OCI-M2 (cell line): ENCODE results near the gene ANO3.
"Not testable (repeated sequence)": the region's sequence is repeated elsewhere in the genome, so short reads cannot be mapped to it uniquely, and the experiment has no call there.

Experiments used
- DNase-seq: peaks from one replicate; lab custom pipeline; 2025; ENCODE audit not compliant: unreplicated experiment; lab: John Stamatoyannopoulos, UW

The ANO3 gene

DNA sequence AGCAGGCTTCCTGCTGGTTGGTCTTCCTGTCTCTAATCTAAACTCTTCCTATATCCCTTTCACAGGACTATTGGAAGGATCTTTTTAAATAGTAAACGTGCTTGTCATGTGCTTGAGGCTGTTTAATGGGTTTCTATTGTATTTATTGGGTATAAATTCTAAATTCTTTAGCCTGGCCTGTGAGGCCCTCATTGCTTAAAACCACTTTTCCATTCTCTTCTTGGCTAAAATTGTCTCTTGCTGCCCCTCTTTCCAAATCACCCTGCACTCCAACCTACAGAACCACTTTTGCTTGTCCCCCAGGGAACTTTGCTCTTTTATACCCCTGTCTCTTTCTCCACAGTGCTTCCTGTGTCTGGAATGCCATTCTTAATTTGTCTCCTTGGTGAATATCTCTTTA lies 286.5 kb downstream of the ANO3 start:
- no peak for DNase-seq

DNA sequence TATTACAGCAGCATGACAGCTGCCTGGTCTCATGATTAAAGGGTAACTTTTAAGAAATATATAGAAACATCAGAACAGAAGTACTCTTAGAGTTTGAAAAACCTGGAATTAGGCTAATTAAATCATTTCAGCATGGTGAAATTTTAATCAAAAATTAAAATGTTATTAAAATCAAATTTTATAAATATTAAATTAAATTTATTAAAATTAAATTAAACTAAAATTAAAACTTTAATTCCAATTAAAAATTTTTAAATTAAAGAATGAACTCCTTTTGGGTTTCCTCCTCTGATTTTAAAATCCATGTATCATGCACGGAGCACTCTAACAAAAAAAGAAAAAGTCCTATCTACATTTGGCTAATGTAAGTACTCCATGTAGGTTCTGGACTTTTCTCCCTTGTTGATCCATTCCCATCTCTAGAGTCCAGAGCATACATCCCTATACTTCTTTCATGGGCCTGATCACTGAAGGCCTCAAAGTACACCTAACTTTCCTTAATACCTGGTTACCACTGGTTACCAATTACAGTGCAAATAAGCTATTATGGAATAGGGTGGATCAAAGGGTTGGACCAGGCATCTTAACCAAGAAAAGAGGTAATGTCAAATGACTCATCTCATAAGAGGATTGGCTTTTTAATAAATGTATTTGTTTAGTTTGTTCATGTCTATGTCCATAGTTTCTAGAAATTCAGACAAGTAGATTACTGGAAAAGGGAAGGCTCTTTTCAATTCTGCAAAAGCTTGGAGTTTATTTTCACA lies 288.5 kb downstream of the ANO3 start:
- DNase-seq: no peak

DNA sequence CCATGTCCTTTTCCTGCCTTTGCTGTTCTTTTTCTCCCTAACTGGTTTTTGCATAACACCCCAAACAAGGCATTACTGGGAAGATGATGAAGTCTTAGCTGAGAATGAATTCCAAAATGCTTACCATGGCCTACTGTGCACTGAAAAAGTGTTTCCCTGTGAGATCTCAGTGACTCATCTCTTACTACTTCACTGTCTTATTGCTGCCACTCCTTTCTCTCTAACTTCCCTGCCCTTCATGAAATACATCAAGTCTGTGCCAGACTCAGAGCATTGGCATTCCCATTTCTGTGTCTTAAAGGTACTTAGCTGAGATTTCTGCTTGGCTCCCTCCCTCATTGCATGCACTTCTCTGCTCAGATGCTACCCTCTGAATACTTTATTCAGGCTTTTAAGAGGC lies 289.2 kb downstream of the ANO3 start:
- DNase-seq: no peak

DNA sequence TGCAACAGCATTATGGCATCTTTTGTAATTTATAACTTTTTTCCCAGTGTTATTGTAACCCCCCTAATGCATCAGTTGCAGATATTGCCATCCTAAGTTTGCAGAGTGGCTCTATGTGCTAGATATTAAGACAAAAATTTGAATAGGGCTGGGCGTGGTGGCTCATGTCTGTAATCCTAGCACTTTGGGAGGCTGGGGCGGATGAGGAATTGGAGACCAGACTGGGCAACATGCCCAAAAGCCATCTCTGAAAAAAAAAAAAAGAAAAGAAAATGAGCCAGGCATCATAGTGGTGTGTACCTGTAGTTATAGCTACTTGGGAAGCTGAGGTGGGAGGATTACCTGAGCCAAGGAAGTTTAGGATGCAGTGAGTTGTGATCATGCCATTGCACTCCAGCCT lies 290.3 kb downstream of the ANO3 start:
- DNase-seq: no peak

DNA sequence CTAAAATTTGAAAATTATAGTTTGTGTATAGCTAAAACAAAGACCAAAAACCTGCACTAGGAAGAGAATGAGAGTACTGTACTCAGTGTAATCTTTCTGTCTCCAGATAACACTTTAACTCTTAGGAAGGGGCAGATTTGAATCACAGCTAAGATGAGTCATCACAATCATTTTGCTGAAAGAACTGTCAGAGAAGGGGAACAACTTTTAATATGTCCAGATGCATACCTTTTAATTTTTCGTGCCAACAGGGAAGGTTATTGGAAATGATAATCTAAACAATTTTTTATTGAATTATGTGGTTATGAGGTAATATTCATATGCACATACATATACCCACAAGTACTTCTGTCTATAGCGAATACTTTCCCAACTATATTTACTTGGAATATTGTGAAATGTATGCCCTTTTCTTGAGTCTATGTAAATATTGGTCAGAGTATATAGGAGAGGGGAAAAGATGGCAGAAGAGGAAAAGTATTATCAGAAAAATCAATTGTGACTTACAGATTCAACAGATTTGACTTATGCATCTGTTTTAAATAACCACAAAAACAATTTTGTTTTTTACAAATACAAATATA lies 291.2 kb downstream of the ANO3 start:
- no peak for DNase-seq

- no peak for DNase-seq
Observed at GRCh38 chr11:26626346-26626745, 294.4 kb downstream of the ANO3 start.

- DNase-seq: no peak
Observed at GRCh38 chr11:26632691-26633159, 300.8 kb downstream of the ANO3 start.

- DNase-seq: not testable (repeated sequence)
Observed at GRCh38 chr11:26643314-26643713, 311.4 kb downstream of the ANO3 start.

DNA sequence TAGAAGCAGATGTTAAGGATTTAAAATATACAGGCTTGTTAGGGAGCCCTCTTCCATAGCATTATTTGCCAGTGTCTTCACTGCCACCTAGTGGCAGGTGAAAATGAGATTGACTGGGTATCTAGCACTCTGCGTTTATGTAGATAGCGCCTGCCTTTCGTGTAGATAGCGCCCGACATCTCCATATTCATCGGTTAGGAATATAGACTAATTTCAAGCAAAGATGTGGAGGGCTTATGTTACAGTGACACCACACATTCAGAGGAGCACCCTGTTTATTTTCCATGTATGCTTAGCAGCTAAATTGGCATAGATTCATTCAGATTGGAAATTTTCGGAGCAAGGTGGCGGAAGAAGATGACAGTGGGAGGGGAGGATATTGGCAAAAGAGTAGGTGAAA lies 318.0 kb downstream of the ANO3 start:
- no peak for DNase-seq

DNA sequence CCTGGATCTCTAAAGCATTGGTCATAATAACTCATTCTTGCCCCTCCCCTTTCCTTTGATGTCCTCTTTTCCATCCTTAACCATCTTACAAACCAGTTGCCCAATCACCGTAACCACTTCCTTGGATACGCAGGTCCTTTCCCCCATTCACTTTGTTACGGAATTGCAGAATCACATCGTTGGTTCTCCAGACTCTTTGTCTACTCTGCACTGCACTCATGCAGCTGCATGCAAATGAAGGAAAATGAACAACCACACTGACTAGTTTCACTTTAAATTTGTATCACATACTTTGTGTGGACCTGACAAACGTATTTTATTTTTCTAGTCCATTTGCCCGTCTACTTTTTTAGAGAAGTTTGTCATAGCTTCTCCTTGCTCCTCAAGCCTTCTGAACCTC lies 320.0 kb downstream of the ANO3 start:
- no peak for DNase-seq

GRCh38 chr11:26655287-26655686 lies 323.4 kb downstream of the ANO3 start:
- no peak for DNase-seq

- DNase-seq: no peak
Observed at GRCh38 chr11:26662916-26663315, 331.0 kb downstream of the ANO3 start.

DNA sequence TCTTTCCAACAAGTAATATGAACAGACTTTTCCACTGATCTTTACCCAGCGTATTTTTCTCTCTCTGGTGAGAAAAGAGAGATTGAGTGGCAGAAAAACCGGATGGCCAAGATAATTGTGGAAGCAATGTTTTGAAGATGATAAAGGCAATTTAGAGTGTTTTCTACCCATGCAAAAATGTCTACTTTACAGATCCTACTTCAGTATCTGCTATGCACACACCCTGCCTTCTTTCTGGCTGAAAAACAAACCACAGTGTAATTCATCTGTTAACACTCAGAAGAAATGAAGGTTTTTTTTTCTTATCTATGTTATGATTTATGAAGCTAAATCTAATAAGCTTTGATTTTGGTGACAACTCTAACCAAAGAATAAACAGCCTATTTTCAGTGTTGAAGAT lies 333.1 kb downstream of the ANO3 start:
- no peak for DNase-seq

DNA sequence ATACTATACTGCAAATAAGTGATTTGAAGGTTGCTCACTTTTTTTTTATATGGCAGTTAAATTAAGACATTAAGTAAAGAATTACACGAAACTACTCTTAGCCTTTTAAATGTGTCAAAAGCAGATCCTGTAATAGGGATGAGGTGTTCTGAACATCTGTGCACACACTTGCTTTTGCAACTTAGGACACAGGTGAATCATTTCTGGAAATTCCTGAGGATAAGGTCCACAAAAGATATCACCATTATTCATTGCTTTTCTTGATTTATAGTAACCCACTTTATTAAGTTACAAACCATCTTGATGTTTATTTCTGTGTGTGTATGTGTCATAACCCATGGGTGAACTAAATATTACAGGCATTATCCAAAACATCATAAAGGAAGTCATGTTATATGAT lies 334.0 kb downstream of the ANO3 start:
- no peak for DNase-seq

- DNase-seq: no peak
Observed at GRCh38 chr11:26675233-26675928, 343.5 kb downstream of the ANO3 start.

DNA sequence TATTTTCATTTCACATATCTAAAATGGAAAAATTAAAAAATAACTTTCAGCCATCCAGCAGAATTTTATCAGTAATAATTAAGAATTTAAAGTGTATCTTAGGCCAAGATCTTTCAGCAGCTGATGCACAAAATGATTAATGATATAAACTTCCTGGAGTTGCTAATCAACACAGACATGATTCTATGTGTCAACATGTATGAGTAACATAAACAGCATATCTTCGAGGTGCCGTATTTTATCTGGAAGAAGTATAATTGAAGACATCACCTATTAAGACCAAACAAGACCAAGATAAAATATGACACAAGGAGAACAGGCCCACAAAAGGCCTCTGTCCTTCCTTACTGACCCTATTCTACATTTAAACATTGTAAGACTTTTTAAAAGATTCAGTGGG lies 344.7 kb downstream of the ANO3 start:
- no peak for DNase-seq

GRCh38 chr11:26677566-26677965 lies 345.6 kb downstream of the ANO3 start:
- no peak for DNase-seq

DNA sequence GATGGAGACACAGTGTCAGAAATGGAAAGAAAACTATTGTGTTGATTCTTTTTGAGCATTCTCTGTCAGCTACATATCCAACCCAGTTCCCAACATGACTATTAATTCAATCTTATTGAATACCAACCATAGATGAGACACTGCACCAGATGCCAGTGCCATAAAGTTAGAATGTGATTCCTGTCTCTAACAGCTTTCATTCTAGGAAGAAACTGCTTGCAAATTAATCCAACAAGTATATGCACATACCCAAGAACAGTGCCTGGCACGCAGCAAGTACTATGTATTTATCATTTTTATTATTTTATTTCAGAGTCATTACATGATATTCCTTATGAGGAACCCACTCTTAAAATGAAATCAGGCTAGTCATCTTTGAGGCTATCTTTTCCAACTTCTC lies 355.4 kb downstream of the ANO3 start:
- DNase-seq: no peak

GRCh38 chr11:26688701-26689100 lies 356.8 kb downstream of the ANO3 start:
- DNase-seq: no peak

- no peak for DNase-seq
Observed at GRCh38 chr11:26696330-26696729, 364.4 kb downstream of the ANO3 start.

GRCh38 chr11:26698224-26698623 lies 366.3 kb downstream of the ANO3 start:
- no peak for DNase-seq

GRCh38 chr11:26700574-26701235 lies 368.8 kb downstream of the ANO3 start:
- DNase-seq: no peak
